ENCODE data around the gene CLDN2.

CLDN2 gene

DNA sequence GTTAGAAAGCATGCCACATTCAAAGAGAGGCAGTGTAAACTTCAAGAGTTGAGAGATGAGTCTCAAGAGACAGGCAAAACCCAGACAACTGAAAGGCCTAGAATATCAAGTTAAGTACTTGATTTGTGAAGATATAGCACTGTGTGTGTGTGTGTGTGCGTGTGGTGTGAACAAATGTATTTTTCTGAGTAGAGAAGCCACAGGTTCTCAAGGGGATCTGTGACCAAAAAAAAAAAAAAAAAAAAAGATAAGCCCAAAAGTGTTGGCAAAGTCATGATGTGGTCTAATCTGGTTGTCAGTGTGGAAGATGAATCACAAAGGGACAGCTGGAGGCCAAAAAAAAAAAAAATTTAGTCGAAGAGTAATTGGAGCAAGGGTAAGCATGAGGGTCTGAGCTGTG lies 20.9 kb upstream of the CLDN2 start:
- Histone ChIP-seq H3K27ac (ENCODE audit: low read depth, low read length) (no peak overlapping the region), H3K9me2 (replicated peaks; ENCODE audit: insufficient read depth, low read length) (no peaks in the 10 kb centered on the region), H3F3A (ENCODE audit: insufficient read depth) (no peaks in the 10 kb centered on the region), H4K20me1 (ENCODE audit: low read depth, low read length) (no peaks in the 10 kb centered on the region), H2AFZ (ENCODE audit: low read depth, low read length, severe bottlenecking) (no peak overlapping the region), H3K27me3 (ENCODE audit: low read length) (no peaks in the 10 kb centered on the region), H3K9ac (ENCODE audit: low read length) (no peak overlapping the region), H3K4me3 (ENCODE audit: insufficient read depth, low read length, poor library complexity, severe bottlenecking) (no peak overlapping the region), H3K4me2 (ENCODE audit: low read depth, low read length, poor library complexity, severe bottlenecking) (no peak overlapping the region), H3K36me3 (ENCODE audit: low read length) (no peaks in the 10 kb centered on the region), H3K79me2 (ENCODE audit: insufficient read depth, low read length) (no peaks in the 10 kb centered on the region), H3K9me3 (ENCODE audit: insufficient read depth, low read length) (no peaks in the 10 kb centered on the region)
- TF ChIP-seq, protein P1, sequence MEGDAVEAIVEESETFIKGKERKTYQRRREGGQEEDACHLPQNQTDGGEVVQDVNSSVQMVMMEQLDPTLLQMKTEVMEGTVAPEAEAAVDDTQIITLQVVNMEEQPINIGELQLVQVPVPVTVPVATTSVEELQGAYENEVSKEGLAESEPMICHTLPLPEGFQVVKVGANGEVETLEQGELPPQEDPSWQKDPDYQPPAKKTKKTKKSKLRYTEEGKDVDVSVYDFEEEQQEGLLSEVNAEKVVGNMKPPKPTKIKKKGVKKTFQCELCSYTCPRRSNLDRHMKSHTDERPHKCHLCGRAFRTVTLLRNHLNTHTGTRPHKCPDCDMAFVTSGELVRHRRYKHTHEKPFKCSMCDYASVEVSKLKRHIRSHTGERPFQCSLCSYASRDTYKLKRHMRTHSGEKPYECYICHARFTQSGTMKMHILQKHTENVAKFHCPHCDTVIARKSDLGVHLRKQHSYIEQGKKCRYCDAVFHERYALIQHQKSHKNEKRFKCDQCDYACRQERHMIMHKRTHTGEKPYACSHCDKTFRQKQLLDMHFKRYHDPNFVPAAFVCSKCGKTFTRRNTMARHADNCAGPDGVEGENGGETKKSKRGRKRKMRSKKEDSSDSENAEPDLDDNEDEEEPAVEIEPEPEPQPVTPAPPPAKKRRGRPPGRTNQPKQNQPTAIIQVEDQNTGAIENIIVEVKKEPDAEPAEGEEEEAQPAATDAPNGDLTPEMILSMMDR (IDR thresholded peaks at IDR 0.05; ENCODE audit: insufficient read depth, low read length, poor library complexity, severe bottlenecking): no peak
- no peak for TF ChIP-seq EZH2phosphoT487 (conservative IDR thresholded peaks at IDR 0.05; ENCODE audit: low read length)

DNA sequence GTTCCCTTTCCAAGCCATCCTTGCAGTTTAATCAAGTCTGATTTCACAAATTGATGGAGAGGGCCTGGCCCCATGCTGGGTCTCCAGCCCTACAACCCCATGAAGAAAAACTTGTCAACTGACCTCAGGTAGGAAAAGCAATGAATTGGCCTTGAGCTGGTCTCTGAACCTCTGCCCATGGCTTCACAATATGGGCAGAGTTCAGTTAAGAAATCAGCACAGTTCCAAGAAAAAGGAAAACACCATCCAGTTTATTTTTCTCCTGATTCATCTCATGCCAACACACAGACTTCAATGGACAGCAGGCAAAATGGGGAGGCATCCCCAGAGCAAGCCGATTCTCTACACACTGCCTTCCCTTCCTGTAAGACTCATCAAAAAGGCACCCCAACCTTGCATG lies 20.4 kb upstream of the CLDN2 start:
- Histone ChIP-seq H3K27me3 (ENCODE audit: low read length) (no peaks in the 10 kb centered on the region), H3K36me3 (ENCODE audit: low read length) (no peaks in the 10 kb centered on the region), H3K4me3 (ENCODE audit: insufficient read depth, low read length, poor library complexity, severe bottlenecking) (no peak overlapping the region), H3K9ac (ENCODE audit: low read length) (no peak overlapping the region), H3K79me2 (ENCODE audit: insufficient read depth, low read length) (no peaks in the 10 kb centered on the region), H4K20me1 (ENCODE audit: low read depth, low read length) (no peaks in the 10 kb centered on the region), H3K9me3 (ENCODE audit: insufficient read depth, low read length) (no peaks in the 10 kb centered on the region), H3F3A (ENCODE audit: insufficient read depth) (no peaks in the 10 kb centered on the region), H2AFZ (ENCODE audit: low read depth, low read length, severe bottlenecking) (no peak overlapping the region), H3K9me2 (replicated peaks; ENCODE audit: insufficient read depth, low read length) (no peaks in the 10 kb centered on the region), H3K4me2 (ENCODE audit: low read depth, low read length, poor library complexity, severe bottlenecking) (no peak overlapping the region), H3K27ac (ENCODE audit: low read depth, low read length) (no peak overlapping the region)
- TF ChIP-seq, protein P1 (IDR thresholded peaks at IDR 0.05; ENCODE audit: insufficient read depth, low read length, poor library complexity, severe bottlenecking): no peak
- no peak for TF ChIP-seq EZH2phosphoT487 (conservative IDR thresholded peaks at IDR 0.05; ENCODE audit: low read length)

- Histone ChIP-seq H3K9me3 (ENCODE audit: insufficient read depth, low read length) (no peaks in the 10 kb centered on the region), H3F3A (ENCODE audit: insufficient read depth) (no peaks in the 10 kb centered on the region), H3K9me2 (replicated peaks; ENCODE audit: insufficient read depth, low read length) (no peaks in the 10 kb centered on the region), H3K27me3 (ENCODE audit: low read length) (no peaks in the 10 kb centered on the region), H4K20me1 (ENCODE audit: low read depth, low read length) (no peaks in the 10 kb centered on the region), H3K27ac (ENCODE audit: low read depth, low read length) (no peak overlapping the region), H3K4me3 (ENCODE audit: insufficient read depth, low read length, poor library complexity, severe bottlenecking) (no peak overlapping the region), H3K4me2 (ENCODE audit: low read depth, low read length, poor library complexity, severe bottlenecking) (no peak overlapping the region), H3K36me3 (ENCODE audit: low read length) (no peaks in the 10 kb centered on the region), H3K79me2 (ENCODE audit: insufficient read depth, low read length) (no peaks in the 10 kb centered on the region), H2AFZ (ENCODE audit: low read depth, low read length, severe bottlenecking) (no peak overlapping the region), H3K9ac (ENCODE audit: low read length) (no peak overlapping the region)
- no peak for TF ChIP-seq EZH2phosphoT487 (conservative IDR thresholded peaks at IDR 0.05; ENCODE audit: low read length)
- TF ChIP-seq, protein P1 (IDR thresholded peaks at IDR 0.05; ENCODE audit: insufficient read depth, low read length, poor library complexity, severe bottlenecking): no peak
Observed at GRCh38 chrX:106901341-106901740, 18.9 kb upstream of the CLDN2 start.
